ENCODE results near the gene TTPAL. TPM values are rescaled to one million over a fixed set of nuclear protein-coding genes. Genes with fewer than 3 reads are reported as not detected.

The TTPAL gene
- total and polyA plus RNA-seq, 10 of the 15 experiments (the other 5 are each of a cell fraction or from before 2014, with no cell fraction given), result 4.0 to 24.0 (median 9.3) TPM

DNA sequence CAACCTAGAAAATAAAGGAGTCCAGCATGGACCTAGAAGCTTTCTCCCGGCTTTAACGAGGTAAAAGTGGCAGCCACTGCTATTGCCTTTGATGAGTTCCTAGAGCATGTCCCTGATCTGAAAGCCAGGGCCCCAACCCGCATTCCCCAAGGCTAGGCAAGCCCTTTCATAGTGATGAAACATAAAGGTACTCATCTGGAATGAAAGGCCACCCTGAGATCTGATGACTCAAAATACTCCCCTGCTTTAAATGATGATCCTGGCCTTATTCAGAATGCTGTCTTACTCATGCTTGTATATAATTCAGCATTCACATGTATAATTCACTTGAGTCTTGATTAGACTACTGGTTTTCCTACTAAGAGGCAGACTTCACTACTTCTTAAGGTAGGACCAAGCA lies 21.3 kb downstream of the TTPAL start:
- FAIRE-seq (no peak), DNase-seq (ENCODE audit: low read depth, low spot score) (no peak), ATAC-seq (peak; percentile 67)
- Histone ChIP-seq H3K4me3 (no peak overlapping the region), H3K27me3 (replicated peaks in 1 of 2; ENCODE audit: control insufficient read depth in 2 of 2, insufficient read depth in 2 of 2, low read length in 1 of 2) (no peaks in the 10 kb centered on the region), H3K9ac (ENCODE audit: control insufficient read depth, insufficient read depth, low read length) (no peak overlapping the region; the same call in 1 of the 2 replicates), H4K20me1 (ENCODE audit: control insufficient read depth, insufficient read depth) (no peaks in the 10 kb centered on the region), H3K36me3 (ENCODE audit: control insufficient read depth in 2 of 2, insufficient read depth in 2 of 2, low read length in 1 of 2) (peaks cover 11 to 30% of the 10 kb centered on the region in 2 experiments), H3K27ac (ENCODE audit: control insufficient read depth, insufficient read depth) (peak overlapping the region; percentile 48; the same call in 1 of the 2 replicates), H3K4me1 (ENCODE audit: control insufficient read depth, insufficient read depth, low read length) (peaks cover 14% of the 10 kb centered on the region), H2AFZ (ENCODE audit: control insufficient read depth, low read depth, low read length) (no peak overlapping the region), H3K79me2 (ENCODE audit: control insufficient read depth, insufficient read depth, low read length) (no peaks in the 10 kb centered on the region), H3K9me3 (replicated peaks; ENCODE audit: control insufficient read depth, insufficient read depth, low read length) (no peaks in the 10 kb centered on the region), H3K4me2 (ENCODE audit: control insufficient read depth, insufficient read depth) (peak overlapping the region; percentile 51)
- in situ Hi-C loops (cut with MboI), result no loop called here
- WGBS (ENCODE audit: insufficient coverage, insufficient replicate concordance, low lambda C conversion rate, missing lambda C conversion rate), result 3% methylated on average over 3 of the region's 3 CpGs
- BruUV-seq (replicated peaks), result no TSS peak
- intact Hi-C loops (cut with micrococcal nuclease; ENCODE audit: unreplicated experiment), result no loop called here
- ChIA-PET SMC1A (ENCODE audit: uncharacterized antibody, unreplicated experiment) (interaction anchor here (1.0 kb wide), 1 partner anchor 27 kb away, joined by 3 read pairs; no protein-coding TSS in a partner anchor), CTCF (no interaction called here), POLR2A (no interaction called here), RAD21 (ENCODE audit: unreplicated experiment) (no interaction called here)
- TF ChIP-seq, protein P1, sequence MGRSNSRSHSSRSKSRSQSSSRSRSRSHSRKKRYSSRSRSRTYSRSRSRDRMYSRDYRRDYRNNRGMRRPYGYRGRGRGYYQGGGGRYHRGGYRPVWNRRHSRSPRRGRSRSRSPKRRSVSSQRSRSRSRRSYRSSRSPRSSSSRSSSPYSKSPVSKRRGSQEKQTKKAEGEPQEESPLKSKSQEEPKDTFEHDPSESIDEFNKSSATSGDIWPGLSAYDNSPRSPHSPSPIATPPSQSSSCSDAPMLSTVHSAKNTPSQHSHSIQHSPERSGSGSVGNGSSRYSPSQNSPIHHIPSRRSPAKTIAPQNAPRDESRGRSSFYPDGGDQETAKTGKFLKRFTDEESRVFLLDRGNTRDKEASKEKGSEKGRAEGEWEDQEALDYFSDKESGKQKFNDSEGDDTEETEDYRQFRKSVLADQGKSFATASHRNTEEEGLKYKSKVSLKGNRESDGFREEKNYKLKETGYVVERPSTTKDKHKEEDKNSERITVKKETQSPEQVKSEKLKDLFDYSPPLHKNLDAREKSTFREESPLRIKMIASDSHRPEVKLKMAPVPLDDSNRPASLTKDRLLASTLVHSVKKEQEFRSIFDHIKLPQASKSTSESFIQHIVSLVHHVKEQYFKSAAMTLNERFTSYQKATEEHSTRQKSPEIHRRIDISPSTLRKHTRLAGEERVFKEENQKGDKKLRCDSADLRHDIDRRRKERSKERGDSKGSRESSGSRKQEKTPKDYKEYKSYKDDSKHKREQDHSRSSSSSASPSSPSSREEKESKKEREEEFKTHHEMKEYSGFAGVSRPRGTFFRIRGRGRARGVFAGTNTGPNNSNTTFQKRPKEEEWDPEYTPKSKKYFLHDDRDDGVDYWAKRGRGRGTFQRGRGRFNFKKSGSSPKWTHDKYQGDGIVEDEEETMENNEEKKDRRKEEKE (IDR thresholded peaks at IDR 0.05), result no peak
- TF ChIP-seq, protein P2, sequence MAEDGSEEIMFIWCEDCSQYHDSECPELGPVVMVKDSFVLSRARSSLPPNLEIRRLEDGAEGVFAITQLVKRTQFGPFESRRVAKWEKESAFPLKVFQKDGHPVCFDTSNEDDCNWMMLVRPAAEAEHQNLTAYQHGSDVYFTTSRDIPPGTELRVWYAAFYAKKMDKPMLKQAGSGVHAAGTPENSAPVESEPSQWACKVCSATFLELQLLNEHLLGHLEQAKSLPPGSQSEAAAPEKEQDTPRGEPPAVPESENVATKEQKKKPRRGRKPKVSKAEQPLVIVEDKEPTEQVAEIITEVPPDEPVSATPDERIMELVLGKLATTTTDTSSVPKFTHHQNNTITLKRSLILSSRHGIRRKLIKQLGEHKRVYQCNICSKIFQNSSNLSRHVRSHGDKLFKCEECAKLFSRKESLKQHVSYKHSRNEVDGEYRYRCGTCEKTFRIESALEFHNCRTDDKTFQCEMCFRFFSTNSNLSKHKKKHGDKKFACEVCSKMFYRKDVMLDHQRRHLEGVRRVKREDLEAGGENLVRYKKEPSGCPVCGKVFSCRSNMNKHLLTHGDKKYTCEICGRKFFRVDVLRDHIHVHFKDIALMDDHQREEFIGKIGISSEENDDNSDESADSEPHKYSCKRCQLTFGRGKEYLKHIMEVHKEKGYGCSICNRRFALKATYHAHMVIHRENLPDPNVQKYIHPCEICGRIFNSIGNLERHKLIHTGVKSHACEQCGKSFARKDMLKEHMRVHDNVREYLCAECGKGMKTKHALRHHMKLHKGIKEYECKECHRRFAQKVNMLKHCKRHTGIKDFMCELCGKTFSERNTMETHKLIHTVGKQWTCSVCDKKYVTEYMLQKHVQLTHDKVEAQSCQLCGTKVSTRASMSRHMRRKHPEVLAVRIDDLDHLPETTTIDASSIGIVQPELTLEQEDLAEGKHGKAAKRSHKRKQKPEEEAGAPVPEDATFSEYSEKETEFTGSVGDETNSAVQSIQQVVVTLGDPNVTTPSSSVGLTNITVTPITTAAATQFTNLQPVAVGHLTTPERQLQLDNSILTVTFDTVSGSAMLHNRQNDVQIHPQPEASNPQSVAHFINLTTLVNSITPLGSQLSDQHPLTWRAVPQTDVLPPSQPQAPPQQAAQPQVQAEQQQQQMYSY (CRISPR knock-in tag; IDR thresholded peaks at IDR 0.05), result no peak
- TF ChIP-seq, protein P3, sequence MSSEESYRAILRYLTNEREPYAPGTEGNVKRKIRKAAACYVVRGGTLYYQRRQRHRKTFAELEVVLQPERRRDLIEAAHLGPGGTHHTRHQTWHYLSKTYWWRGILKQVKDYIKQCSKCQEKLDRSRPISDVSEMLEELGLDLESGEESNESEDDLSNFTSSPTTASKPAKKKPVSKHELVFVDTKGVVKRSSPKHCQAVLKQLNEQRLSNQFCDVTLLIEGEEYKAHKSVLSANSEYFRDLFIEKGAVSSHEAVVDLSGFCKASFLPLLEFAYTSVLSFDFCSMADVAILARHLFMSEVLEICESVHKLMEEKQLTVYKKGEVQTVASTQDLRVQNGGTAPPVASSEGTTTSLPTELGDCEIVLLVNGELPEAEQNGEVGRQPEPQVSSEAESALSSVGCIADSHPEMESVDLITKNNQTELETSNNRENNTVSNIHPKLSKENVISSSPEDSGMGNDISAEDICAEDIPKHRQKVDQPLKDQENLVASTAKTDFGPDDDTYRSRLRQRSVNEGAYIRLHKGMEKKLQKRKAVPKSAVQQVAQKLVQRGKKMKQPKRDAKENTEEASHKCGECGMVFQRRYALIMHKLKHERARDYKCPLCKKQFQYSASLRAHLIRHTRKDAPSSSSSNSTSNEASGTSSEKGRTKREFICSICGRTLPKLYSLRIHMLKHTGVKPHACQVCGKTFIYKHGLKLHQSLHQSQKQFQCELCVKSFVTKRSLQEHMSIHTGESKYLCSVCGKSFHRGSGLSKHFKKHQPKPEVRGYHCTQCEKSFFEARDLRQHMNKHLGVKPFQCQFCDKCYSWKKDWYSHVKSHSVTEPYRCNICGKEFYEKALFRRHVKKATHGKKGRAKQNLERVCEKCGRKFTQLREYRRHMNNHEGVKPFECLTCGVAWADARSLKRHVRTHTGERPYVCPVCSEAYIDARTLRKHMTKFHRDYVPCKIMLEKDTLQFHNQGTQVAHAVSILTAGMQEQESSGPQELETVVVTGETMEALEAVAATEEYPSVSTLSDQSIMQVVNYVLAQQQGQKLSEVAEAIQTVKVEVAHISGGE (CRISPR knock-in tag; IDR thresholded peaks at IDR 0.05), result no peak
- TF ChIP-seq, protein P4, sequence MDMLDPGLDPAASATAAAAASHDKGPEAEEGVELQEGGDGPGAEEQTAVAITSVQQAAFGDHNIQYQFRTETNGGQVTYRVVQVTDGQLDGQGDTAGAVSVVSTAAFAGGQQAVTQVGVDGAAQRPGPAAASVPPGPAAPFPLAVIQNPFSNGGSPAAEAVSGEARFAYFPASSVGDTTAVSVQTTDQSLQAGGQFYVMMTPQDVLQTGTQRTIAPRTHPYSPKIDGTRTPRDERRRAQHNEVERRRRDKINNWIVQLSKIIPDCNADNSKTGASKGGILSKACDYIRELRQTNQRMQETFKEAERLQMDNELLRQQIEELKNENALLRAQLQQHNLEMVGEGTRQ (IDR thresholded peaks at IDR 0.05; ENCODE audit: borderline replicate concordance, low read depth, low read length), result no peak
- TF ChIP-seq MYC (IDR thresholded peaks at IDR 0.05; ENCODE audit: insufficient read depth, insufficient read length, insufficient replicate concordance, low read length, severe bottlenecking), result no peak
- TF ChIP-seq, protein P5, sequence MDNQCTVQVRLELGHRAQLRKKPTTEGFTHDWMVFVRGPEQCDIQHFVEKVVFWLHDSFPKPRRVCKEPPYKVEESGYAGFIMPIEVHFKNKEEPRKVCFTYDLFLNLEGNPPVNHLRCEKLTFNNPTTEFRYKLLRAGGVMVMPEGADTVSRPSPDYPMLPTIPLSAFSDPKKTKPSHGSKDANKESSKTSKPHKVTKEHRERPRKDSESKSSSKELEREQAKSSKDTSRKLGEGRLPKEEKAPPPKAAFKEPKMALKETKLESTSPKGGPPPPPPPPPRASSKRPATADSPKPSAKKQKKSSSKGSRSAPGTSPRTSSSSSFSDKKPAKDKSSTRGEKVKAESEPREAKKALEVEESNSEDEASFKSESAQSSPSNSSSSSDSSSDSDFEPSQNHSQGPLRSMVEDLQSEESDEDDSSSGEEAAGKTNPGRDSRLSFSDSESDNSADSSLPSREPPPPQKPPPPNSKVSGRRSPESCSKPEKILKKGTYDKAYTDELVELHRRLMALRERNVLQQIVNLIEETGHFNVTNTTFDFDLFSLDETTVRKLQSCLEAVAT (IDR thresholded peaks at IDR 0.05), result no peak
- no peak for TF ChIP-seq RBBP5 (conservative IDR thresholded peaks at IDR 0.05)
- TF ChIP-seq RAD51 (IDR thresholded peaks at IDR 0.05), result no peak

Data from GM12878 (cell line).